PC-9 (cell line): ENCODE results near the gene DOCK2.

Source experiments
- EZH2 ChIP-seq: fragments of 200-600 bp; sonication (generic); IDR thresholded peaks from 2 replicates; pipeline ENCODE4 v1.8.0; 2017; ENCODE audit warnings: antibody characterized with exemption, low read depth
- TF ChIP-seq, protein P1 (sequence below): fragments of 200-600 bp; sonication (generic); conservative IDR thresholded peaks from 2 replicates; pipeline ENCODE4 v1.6.1; 2017; ENCODE audit warnings: mixed run types, antibody characterized with exemption, mild to moderate bottlenecking, moderate library complexity

DNA sequence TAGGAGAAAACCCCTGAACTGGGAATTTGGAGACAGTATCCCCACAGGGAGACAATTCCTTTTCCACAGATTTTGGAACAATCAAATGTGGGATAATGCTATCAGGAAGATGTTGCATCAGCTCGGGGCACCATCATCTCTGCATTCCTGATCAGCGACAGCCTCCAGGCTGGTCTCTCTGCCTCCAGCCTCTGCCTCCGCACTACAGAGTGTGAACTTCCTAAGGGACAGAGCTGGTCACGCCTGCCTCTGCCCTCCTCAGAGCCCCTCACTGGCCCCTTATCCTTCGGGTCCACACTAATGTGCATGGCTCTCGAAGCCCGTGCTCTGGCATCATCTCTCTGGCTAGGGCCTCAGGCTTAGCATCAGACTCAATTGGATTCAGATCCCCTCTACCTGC is 477.2 kb downstream of the DOCK2 start:
- TF ChIP-seq EZH2: no peak
- TF ChIP-seq, protein P1, sequence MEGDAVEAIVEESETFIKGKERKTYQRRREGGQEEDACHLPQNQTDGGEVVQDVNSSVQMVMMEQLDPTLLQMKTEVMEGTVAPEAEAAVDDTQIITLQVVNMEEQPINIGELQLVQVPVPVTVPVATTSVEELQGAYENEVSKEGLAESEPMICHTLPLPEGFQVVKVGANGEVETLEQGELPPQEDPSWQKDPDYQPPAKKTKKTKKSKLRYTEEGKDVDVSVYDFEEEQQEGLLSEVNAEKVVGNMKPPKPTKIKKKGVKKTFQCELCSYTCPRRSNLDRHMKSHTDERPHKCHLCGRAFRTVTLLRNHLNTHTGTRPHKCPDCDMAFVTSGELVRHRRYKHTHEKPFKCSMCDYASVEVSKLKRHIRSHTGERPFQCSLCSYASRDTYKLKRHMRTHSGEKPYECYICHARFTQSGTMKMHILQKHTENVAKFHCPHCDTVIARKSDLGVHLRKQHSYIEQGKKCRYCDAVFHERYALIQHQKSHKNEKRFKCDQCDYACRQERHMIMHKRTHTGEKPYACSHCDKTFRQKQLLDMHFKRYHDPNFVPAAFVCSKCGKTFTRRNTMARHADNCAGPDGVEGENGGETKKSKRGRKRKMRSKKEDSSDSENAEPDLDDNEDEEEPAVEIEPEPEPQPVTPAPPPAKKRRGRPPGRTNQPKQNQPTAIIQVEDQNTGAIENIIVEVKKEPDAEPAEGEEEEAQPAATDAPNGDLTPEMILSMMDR: no peak
